ENCODE results near the gene SATB2.

SATB2 gene

GRCh38 chr2:199424160-199424559 lies 33.6 kb downstream of the SATB2 start:
- TF ChIP-seq GATA2 (IDR thresholded peaks at IDR 0.05; ENCODE audit: low read depth, low read length): no peak
- no peak for TF ChIP-seq GATA3 (IDR thresholded peaks at IDR 0.05; ENCODE audit: low read depth, low read length)

- TF ChIP-seq GATA2 (IDR thresholded peaks at IDR 0.05; ENCODE audit: low read depth, low read length): no peak
- TF ChIP-seq GATA3 (IDR thresholded peaks at IDR 0.05; ENCODE audit: low read depth, low read length): no peak
These were observed 38.3 kb downstream of the SATB2 start for GRCh38 chr2:199419428-199419827.

GRCh38 chr2:199414465-199414864 lies 43.3 kb downstream of the SATB2 start:
- TF ChIP-seq GATA3 (IDR thresholded peaks at IDR 0.05; ENCODE audit: low read depth, low read length) (no peak), GATA2 (IDR thresholded peaks at IDR 0.05; ENCODE audit: low read depth, low read length) (no peak)

GRCh38 chr2:199414001-199414400 lies 43.7 kb downstream of the SATB2 start:
- no peak for TF ChIP-seq GATA3 (IDR thresholded peaks at IDR 0.05; ENCODE audit: low read depth, low read length)
- no peak for TF ChIP-seq GATA2 (IDR thresholded peaks at IDR 0.05; ENCODE audit: low read depth, low read length)

- TF ChIP-seq GATA3 (IDR thresholded peaks at IDR 0.05; ENCODE audit: low read depth, low read length) (no peak), GATA2 (IDR thresholded peaks at IDR 0.05; ENCODE audit: low read depth, low read length) (no peak)
These were observed 47.8 kb downstream of the SATB2 start for GRCh38 chr2:199409759-199410529.

- TF ChIP-seq GATA2 (IDR thresholded peaks at IDR 0.05; ENCODE audit: low read depth, low read length) (no peak), GATA3 (IDR thresholded peaks at IDR 0.05; ENCODE audit: low read depth, low read length) (no peak)
These were observed 50.3 kb downstream of the SATB2 start for GRCh38 chr2:199407421-199407820.

GRCh38 chr2:199405241-199405640 lies 52.5 kb downstream of the SATB2 start:
- TF ChIP-seq GATA3 (IDR thresholded peaks at IDR 0.05; ENCODE audit: low read depth, low read length) (no peak), GATA2 (IDR thresholded peaks at IDR 0.05; ENCODE audit: low read depth, low read length) (no peak)

GRCh38 chr2:199404841-199405240 lies 52.9 kb downstream of the SATB2 start:
- TF ChIP-seq GATA3 (IDR thresholded peaks at IDR 0.05; ENCODE audit: low read depth, low read length) (no peak), GATA2 (IDR thresholded peaks at IDR 0.05; ENCODE audit: low read depth, low read length) (no peak)

GRCh38 chr2:199395311-199395710 lies 62.4 kb downstream of the SATB2 start:
- TF ChIP-seq GATA2 (IDR thresholded peaks at IDR 0.05; ENCODE audit: low read depth, low read length) (no peak), GATA3 (IDR thresholded peaks at IDR 0.05; ENCODE audit: low read depth, low read length) (no peak)

- TF ChIP-seq GATA3 (IDR thresholded peaks at IDR 0.05; ENCODE audit: low read depth, low read length) (no peak), GATA2 (IDR thresholded peaks at IDR 0.05; ENCODE audit: low read depth, low read length) (no peak)
These were observed 65.4 kb downstream of the SATB2 start for GRCh38 chr2:199392363-199392762.

GRCh38 chr2:199388728-199389268 lies 68.9 kb downstream of the SATB2 start:
- TF ChIP-seq GATA3 (IDR thresholded peaks at IDR 0.05; ENCODE audit: low read depth, low read length) (no peak), GATA2 (IDR thresholded peaks at IDR 0.05; ENCODE audit: low read depth, low read length) (no peak)

- TF ChIP-seq GATA3 (IDR thresholded peaks at IDR 0.05; ENCODE audit: low read depth, low read length) (no peak), GATA2 (IDR thresholded peaks at IDR 0.05; ENCODE audit: low read depth, low read length) (no peak)
These were observed 73.7 kb downstream of the SATB2 start for GRCh38 chr2:199384043-199384442.

GRCh38 chr2:199383021-199383420 lies 74.7 kb downstream of the SATB2 start:
- TF ChIP-seq GATA3 (IDR thresholded peaks at IDR 0.05; ENCODE audit: low read depth, low read length) (no peak), GATA2 (IDR thresholded peaks at IDR 0.05; ENCODE audit: low read depth, low read length) (no peak)

GRCh38 chr2:199382091-199382490 lies 75.6 kb downstream of the SATB2 start:
- TF ChIP-seq GATA2 (IDR thresholded peaks at IDR 0.05; ENCODE audit: low read depth, low read length): no peak
- no peak for TF ChIP-seq GATA3 (IDR thresholded peaks at IDR 0.05; ENCODE audit: low read depth, low read length)

- TF ChIP-seq GATA3 (IDR thresholded peaks at IDR 0.05; ENCODE audit: low read depth, low read length) (no peak), GATA2 (IDR thresholded peaks at IDR 0.05; ENCODE audit: low read depth, low read length) (no peak)
These were observed 76.2 kb downstream of the SATB2 start for GRCh38 chr2:199381531-199381930.

Measured in SH-SY5Y (cell line).